ENCODE data around the gene C20orf173.

C20orf173 gene

GRCh38 chr20:35575958-35576357 is 46.5 kb upstream of the C20orf173 start:
- Histone ChIP-seq H3K79me2 (ENCODE audit: insufficient read depth, low read length) (no peaks in the 10 kb centered on the region), H3K9ac (ENCODE audit: low read depth, low read length) (no peak overlapping the region), H3K27me3 (ENCODE audit: insufficient read depth, low read length, poor library complexity) (no peaks in the 10 kb centered on the region), H3K4me1 (ENCODE audit: insufficient read depth, low read length) (no peaks in the 10 kb centered on the region), H3K9me3 (ENCODE audit: insufficient read depth, low read length, severe bottlenecking) (peaks cover 4% of the 10 kb centered on the region), H3K4me3 (ENCODE audit: low read depth in 1 of 2, low read length in 2 of 2) (no peak overlapping the region), H3K4me2 (ENCODE audit: insufficient read depth, low read length) (no peak overlapping the region), H4K20me1 (ENCODE audit: insufficient read depth, low read length) (no peaks in the 10 kb centered on the region), H3K27ac (ENCODE audit: low read length) (no peak overlapping the region), H3K36me3 (ENCODE audit: insufficient read depth, low read length) (no peaks in the 10 kb centered on the region), H2AFZ (ENCODE audit: low read depth, low read length) (no peak overlapping the region)
- DNase-seq (no peak), ATAC-seq (ENCODE audit: insufficient read depth, low read depth) (no peak)
- no peak for TF ChIP-seq EZH2 (IDR thresholded peaks at IDR 0.05; ENCODE audit: borderline replicate concordance, low read depth, low read length, severe bottlenecking)

GRCh38 chr20:35572838-35573237 is 43.4 kb upstream of the C20orf173 start:
- Histone ChIP-seq H3K27ac (ENCODE audit: low read length) (no peak overlapping the region), H3K4me1 (ENCODE audit: insufficient read depth, low read length) (no peaks in the 10 kb centered on the region), H3K9me3 (ENCODE audit: insufficient read depth, low read length, severe bottlenecking) (peaks cover 4% of the 10 kb centered on the region), H3K4me2 (ENCODE audit: insufficient read depth, low read length) (no peak overlapping the region), H3K36me3 (ENCODE audit: insufficient read depth, low read length) (no peaks in the 10 kb centered on the region), H3K79me2 (ENCODE audit: insufficient read depth, low read length) (no peaks in the 10 kb centered on the region), H4K20me1 (ENCODE audit: insufficient read depth, low read length) (no peaks in the 10 kb centered on the region), H3K4me3 (ENCODE audit: low read depth in 1 of 2, low read length in 2 of 2) (no peak overlapping the region), H3K9ac (ENCODE audit: low read depth, low read length) (no peak overlapping the region), H2AFZ (ENCODE audit: low read depth, low read length) (no peak overlapping the region), H3K27me3 (ENCODE audit: insufficient read depth, low read length, poor library complexity) (no peaks in the 10 kb centered on the region)
- TF ChIP-seq CTCF (IDR thresholded peaks at IDR 0.05; ENCODE audit: borderline replicate concordance, extremely low read depth, low read length, poor library complexity, severe bottlenecking) (no peak), EZH2 (IDR thresholded peaks at IDR 0.05; ENCODE audit: borderline replicate concordance, low read depth, low read length, severe bottlenecking) (no peak)
- ATAC-seq (ENCODE audit: insufficient read depth, low read depth) (no peak), DNase-seq (no peak)

GRCh38 chr20:35571555-35571954 is 42.1 kb upstream of the C20orf173 start:
- no peaks in the 10 kb centered on the region for H3K36me3 ChIP-seq (ENCODE audit: insufficient read depth, low read length)
- no peak for TF ChIP-seq EZH2 (IDR thresholded peaks at IDR 0.05; ENCODE audit: borderline replicate concordance, low read depth, low read length, severe bottlenecking)
- TF ChIP-seq CTCF (IDR thresholded peaks at IDR 0.05; ENCODE audit: borderline replicate concordance, extremely low read depth, low read length, poor library complexity, severe bottlenecking) = no peak
- no peak overlapping the region for H3K9ac ChIP-seq (ENCODE audit: low read depth, low read length)
- no peaks in the 10 kb centered on the region for H3K79me2 ChIP-seq (ENCODE audit: insufficient read depth, low read length)
- no peak overlapping the region for H3K4me3 ChIP-seq (ENCODE audit: low read depth in 1 of 2, low read length in 2 of 2)
- no peak; the same call in 2 of the 3 replicates for ATAC-seq (ENCODE audit: insufficient read depth, low read depth)
- no peak for DNase-seq
- H3K4me2 ChIP-seq (ENCODE audit: insufficient read depth, low read length) = no peak overlapping the region
- no peak overlapping the region for H3K27ac ChIP-seq (ENCODE audit: low read length)
- H2AFZ ChIP-seq (ENCODE audit: low read depth, low read length) = no peak overlapping the region
- H3K9me3 ChIP-seq (ENCODE audit: insufficient read depth, low read length, severe bottlenecking) = peaks cover 4% of the 10 kb centered on the region
- H3K27me3 ChIP-seq (ENCODE audit: insufficient read depth, low read length, poor library complexity) = no peaks in the 10 kb centered on the region
- H4K20me1 ChIP-seq (ENCODE audit: insufficient read depth, low read length) = no peaks in the 10 kb centered on the region
- H3K4me1 ChIP-seq (ENCODE audit: insufficient read depth, low read length) = no peaks in the 10 kb centered on the region

- Histone ChIP-seq H2AFZ (ENCODE audit: low read depth, low read length) (no peak overlapping the region), H3K9me3 (ENCODE audit: insufficient read depth, low read length, severe bottlenecking) (peaks cover 4% of the 10 kb centered on the region)
These were observed 39.2 kb upstream of the C20orf173 start for GRCh38 chr20:35568645-35569044.

More at GRCh38 chr20:35568645-35569044, 39.2 kb upstream of the C20orf173 start:
- Histone ChIP-seq H3K9ac (ENCODE audit: low read depth, low read length) (no peak overlapping the region), H3K4me2 (ENCODE audit: insufficient read depth, low read length) (no peak overlapping the region), H3K4me1 (ENCODE audit: insufficient read depth, low read length) (no peaks in the 10 kb centered on the region), H3K36me3 (ENCODE audit: insufficient read depth, low read length) (no peaks in the 10 kb centered on the region), H4K20me1 (ENCODE audit: insufficient read depth, low read length) (no peaks in the 10 kb centered on the region), H3K4me3 (ENCODE audit: low read depth in 1 of 2, low read length in 2 of 2) (no peak overlapping the region), H3K27ac (ENCODE audit: low read length) (no peak overlapping the region), H3K79me2 (ENCODE audit: insufficient read depth, low read length) (no peaks in the 10 kb centered on the region), H3K27me3 (ENCODE audit: insufficient read depth, low read length, poor library complexity) (no peaks in the 10 kb centered on the region)
- ATAC-seq (ENCODE audit: insufficient read depth, low read depth) (0 out of 3 replicates have a peak, but pooled peaks have one; percentile 31), DNase-seq (no peak)
- no peak for TF ChIP-seq EZH2 (IDR thresholded peaks at IDR 0.05; ENCODE audit: borderline replicate concordance, low read depth, low read length, severe bottlenecking)
- peak; percentile 44 for TF ChIP-seq CTCF (IDR thresholded peaks at IDR 0.05; ENCODE audit: borderline replicate concordance, extremely low read depth, low read length, poor library complexity, severe bottlenecking)
